GM23338 (cell line): ENCODE measurements around the gene PRPF6. TPM values are rescaled to one million over a fixed set of nuclear protein-coding genes. Genes with fewer than 3 reads are reported as not detected.

Source experiments
- ATAC-seq: fragments of 200-7000 bp; cut with Tn5 transposase; 3 replicates; pipeline ENCODE4 v1.9.1; 2020
- DNase-seq: peaks from one replicate; pipeline ENCODE4 v3.0.0-alpha.2; 2015; ENCODE audit warnings: low spot score
- H2AFZ ChIP-seq: fragments of 200-600 bp; sonication (generic); 2 replicates; pipeline ENCODE4 v1.8.0; 2016; ENCODE audit warnings: antibody characterized with exemption, mild to moderate bottlenecking, moderate library complexity
- H3F3A ChIP-seq: fragments of 200-600 bp; sonication (generic); replicated peaks from 2 replicates; pipeline ENCODE4 v1.8.0; 2017; ENCODE audit warnings: antibody characterized with exemption, mixed run types, low read depth
- H3K27ac ChIP-seq: fragments of 200-600 bp; sonication (generic); 2 replicates; pipeline ENCODE4 v1.6.1; 2016; ENCODE audit warnings: low read depth
- H3K27me3 ChIP-seq: fragments of 200-600 bp; sonication (generic); 2 replicates; pipeline ENCODE4 v1.8.0; 2016; ENCODE audit warnings: mild to moderate bottlenecking, mixed run types, moderate library complexity; ENCODE audit not compliant: insufficient read depth
- H3K36me3 ChIP-seq: fragments of 200-600 bp; sonication (generic); 2 replicates; pipeline ENCODE4 v1.8.0; 2016; ENCODE audit warnings: mild to moderate bottlenecking; ENCODE audit not compliant: insufficient read depth
- H3K4me1 ChIP-seq: fragments of 200-600 bp; sonication (generic); 2 replicates; pipeline ENCODE4 v1.8.0; 2016; ENCODE audit warnings: mild to moderate bottlenecking, moderate library complexity; ENCODE audit not compliant: insufficient read depth
- H3K4me2 ChIP-seq: fragments of 200-600 bp; sonication (generic); 2 replicates; pipeline ENCODE4 v1.7.1; 2017; ENCODE audit warnings: mixed run types
- H3K4me3 ChIP-seq: fragments of 200-600 bp; sonication (generic); 2 replicates; pipeline ENCODE4 v1.6.1; 2016; ENCODE audit warnings: mixed run types
- H3K79me2 ChIP-seq: fragments of 200-600 bp; sonication (generic); replicated peaks from 2 replicates; pipeline ENCODE4 v1.8.0; 2017; ENCODE audit warnings: mild to moderate bottlenecking; ENCODE audit not compliant: insufficient read depth
- H3K9me2 ChIP-seq: fragments of 200-600 bp; sonication (generic); 2 replicates; pipeline ENCODE4 v1.8.0; 2017; ENCODE audit not compliant: insufficient read depth
- H4K20me1 ChIP-seq: fragments of 200-600 bp; sonication (generic); replicated peaks from 2 replicates; pipeline ENCODE4 v1.8.0; 2017; ENCODE audit warnings: mild to moderate bottlenecking; ENCODE audit not compliant: insufficient read depth
- H3K27ac Mint-ChIP-seq: 2 replicates; pipeline ENCODE4 v1.8.0; 2020; ENCODE audit warnings: inconsistent platforms, mild to moderate bottlenecking, moderate library complexity, mixed read lengths
- H3K27me3 Mint-ChIP-seq: 3 replicates; pipeline ENCODE4 v1.8.0; 2022; ENCODE audit warnings: low read depth, mild to moderate bottlenecking, moderate library complexity, mixed read lengths, inconsistent platforms; ENCODE audit not compliant: insufficient read depth, poor library complexity
- H3K36me3 Mint-ChIP-seq: 3 replicates; pipeline ENCODE4 v1.8.0; 2021; ENCODE audit warnings: low read depth, mild to moderate bottlenecking, inconsistent platforms, moderate library complexity, mixed read lengths
- H3K4me1 Mint-ChIP-seq: 3 replicates; pipeline ENCODE4 v1.8.0; 2020; ENCODE audit warnings: mild to moderate bottlenecking, inconsistent platforms, mixed read lengths
- H3K4me3 Mint-ChIP-seq: 3 replicates; pipeline ENCODE4 v1.8.0; 2021; ENCODE audit warnings: moderate library complexity, mild to moderate bottlenecking, inconsistent platforms, mixed read lengths
- H3K9me3 Mint-ChIP-seq: 3 replicates; pipeline ENCODE4 v1.8.0; 2020; ENCODE audit warnings: moderate library complexity, mild to moderate bottlenecking, inconsistent platforms, mixed read lengths
- ETS1 ChIP-seq: IDR thresholded peaks from 2 replicates; pipeline ENCODE4 v1.6.1; 2016; ENCODE audit warnings: antibody characterized with exemption
- EZH2 ChIP-seq: fragments of 200-600 bp; sonication (generic); IDR thresholded peaks from one replicate; pipeline ENCODE4 v1.8.0; 2017; ENCODE audit warnings: antibody characterized with exemption, mild to moderate bottlenecking, low read depth; ENCODE audit not compliant: unreplicated experiment
- EZH2phosphoT487 ChIP-seq: fragments of 200-600 bp; sonication (generic); IDR thresholded peaks from one replicate; pipeline ENCODE4 v1.8.1; 2018; ENCODE audit warnings: antibody characterized with exemption; ENCODE audit not compliant: unreplicated experiment
- NANOG ChIP-seq: IDR thresholded peaks from 2 replicates; pipeline ENCODE4 v1.6.1; 2016; ENCODE audit warnings: antibody characterized with exemption, borderline replicate concordance
- REST ChIP-seq: IDR thresholded peaks from one replicate; pipeline ENCODE4 v1.6.1; 2018; ENCODE audit warnings: antibody characterized with exemption; ENCODE audit not compliant: unreplicated experiment
- STAT1 ChIP-seq: IDR thresholded peaks from one replicate; pipeline ENCODE4 v1.6.1; 2016; ENCODE audit warnings: antibody characterized with exemption; ENCODE audit not compliant: unreplicated experiment
- ZNF331 ChIP-seq: fragments of 250-450 bp; sonication (Bioruptor Pico); IDR thresholded peaks from 2 replicates; pipeline ENCODE4 v1.5.0; 2020; ENCODE audit warnings: low read depth, mild to moderate bottlenecking, moderate library complexity
- ZNF462 ChIP-seq: fragments of 250-450 bp; sonication (Bioruptor Pico); IDR thresholded peaks from 2 replicates; pipeline ENCODE4 v1.5.0; 2020; ENCODE audit warnings: mild to moderate bottlenecking, moderate library complexity
- polyA plus RNA-seq: library from polyadenylated mRNA; unstranded; fragments of >200 nt; fragmentation: Nextera tagmentation; extraction: Ambion mirVana; gene quantifications from 2 replicates; pipeline ENCODE4 v1.2.1, GENCODE V29; 2016
- total RNA-seq: library from RNA; depleted of rRNA; stranded (reverse); fragments of >200 nt; shearing (Covaris generic); gene quantifications from 2 replicates; pipeline ENCODE4 v1.2.3, GENCODE V29; 2014

The PRPF6 gene
- total and polyA plus RNA-seq, 2 experiments from 2014 or later, result 53.8 to 79.9 TPM

GRCh38 chr20:64073476-64074183, 92.7 kb downstream of the PRPF6 start (continued):
- TF ChIP-seq EZH2phosphoT487 (no peak), ZNF331 (CRISPR knock-in tag) (no peak), STAT1 (no peak), EZH2 (no peak), ETS1 (no peak), NANOG (no peak), REST (no peak)

GRCh38 chr20:64074184-64074789, 93.4 kb downstream of the PRPF6 start:
- Histone ChIP-seq H3K79me2 (no peaks in the 10 kb centered on the region), H4K20me1 (no peaks in the 10 kb centered on the region), H3K9me2 (no peaks in the 10 kb centered on the region), H3K36me3 (no peaks in the 10 kb centered on the region), H2AFZ (no peak overlapping the region), H3K27me3 (no peaks in the 10 kb centered on the region), H3K27ac (no peak overlapping the region), H3K4me1 (peaks cover 11% of the 10 kb centered on the region; the same call in 1 of the 2 replicates), H3F3A (no peaks in the 10 kb centered on the region), H3K4me2 (no peak overlapping the region), H3K4me3 (no peak overlapping the region)
- no peak for DNase-seq
- peaks cover 9% of the 10 kb centered on the region; the same call in 2 of the 3 replicates for H3K4me1 Mint-ChIP-seq
- H3K27ac Mint-ChIP-seq, result no peak overlapping the region
- H3K9me3 Mint-ChIP-seq, result no peaks in the 10 kb centered on the region
- ATAC-seq, result no peak
- H3K27me3 Mint-ChIP-seq, result peaks cover 6% of the 10 kb centered on the region
- TF ChIP-seq NANOG (no peak), ZNF462 (CRISPR knock-in tag) (no peak)
- H3K36me3 Mint-ChIP-seq, result peaks cover 2% of the 10 kb centered on the region; the same call in 1 of the 3 replicates
- H3K4me3 Mint-ChIP-seq, result no peak overlapping the region
